Thymus (tissue), 11 donors: ENCODE data around the gene PIK3R1. TPM values are rescaled to one million over a fixed set of nuclear protein-coding genes. Genes with fewer than 3 reads are reported as not detected.

ENCODE experiments used
- DNase-seq, 9 donors: peaks; one replicate each; pipeline ENCODE4 v3.0.0-alpha.2; 2013; ENCODE audit warnings: low spot score in 9 of 9, low read depth in 6 of 9, missing footprints in 1 of 9
- H3K27ac ChIP-seq, 2 donors: one replicate each; pipeline ENCODE4 v1.5.1; 2013; ENCODE audit warnings: control low read depth in 1 of 2, low read depth in 1 of 2, low read length in 1 of 2, mild to moderate bottlenecking in 1 of 2, moderate library complexity in 1 of 2
- H3K27me3 ChIP-seq, 2 donors: one replicate each; pipeline ENCODE4 v1.5.1; 2013; ENCODE audit warnings: low read length in 1 of 2; ENCODE audit not compliant: control insufficient read depth in 2 of 2, insufficient read depth in 1 of 2
- H3K36me3 ChIP-seq, 2 donors: one replicate each; pipeline ENCODE4 v1.5.1; 2013; ENCODE audit warnings: low read length in 1 of 2, mild to moderate bottlenecking in 1 of 2, moderate library complexity in 1 of 2; ENCODE audit not compliant: control insufficient read depth in 2 of 2, insufficient read depth in 2 of 2
- H3K4me1 ChIP-seq, 2 donors: one replicate each; pipeline ENCODE4 v1.5.1; 2013; ENCODE audit warnings: low read length in 2 of 2; ENCODE audit not compliant: control insufficient read depth in 2 of 2, insufficient read depth in 2 of 2
- H3K4me3 ChIP-seq, 2 donors: one replicate each; pipeline ENCODE4 v1.5.1; 2013; ENCODE audit warnings: low read length in 2 of 2, control low read depth in 1 of 2, mild to moderate bottlenecking in 1 of 2
- H3K9me3 ChIP-seq, 2 donors: one replicate each; pipeline ENCODE4 v1.5.1; 2013; ENCODE audit warnings: low read length in 1 of 2, mild to moderate bottlenecking in 1 of 2; ENCODE audit not compliant: control insufficient read depth in 2 of 2, insufficient read depth in 1 of 2
- WGBS: extraction: QIAGEN DNeasy Blood & Tissue Kit; methylation state at CpG from one replicate; pipeline ENCODE4 v1.1.7; 2013; 5-methylcytosine and 5-hydroxymethylcytosine counted together
- polyA plus RNA-seq: library from polyadenylated mRNA; stranded (reverse); fragments of 200-250 nt; gene quantifications from one replicate; pipeline ENCODE4 v1.2.3, GENCODE V29; 2013
- total RNA-seq: library from RNA; stranded (reverse); fragments of 120-200 nt; gene quantifications from one replicate; pipeline ENCODE4 v1.2.4, GENCODE V29; 2013
- donor health status: healthy.

PIK3R1 gene
- total and polyA plus RNA-seq, 2 donors, result 33.7 to 61.8 TPM

DNA sequence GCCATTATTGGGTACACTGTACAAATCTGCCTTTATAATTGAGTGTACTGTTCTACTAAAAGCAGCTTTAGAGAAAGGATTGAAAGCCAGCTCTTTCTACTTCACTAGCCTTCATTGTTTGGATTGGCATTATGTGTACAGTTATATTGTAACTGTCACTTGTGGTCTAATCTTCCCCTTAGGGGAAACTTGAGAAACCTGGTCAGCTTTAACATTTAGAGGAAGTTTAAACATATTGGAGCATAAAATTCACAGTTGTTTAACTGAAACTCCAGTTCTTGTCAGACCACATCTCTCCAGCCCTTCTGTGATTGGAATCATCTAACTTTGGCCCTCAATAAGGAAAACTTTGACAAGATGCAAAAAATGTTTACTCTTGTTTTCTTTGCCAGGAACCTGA is 24.6 kb downstream of the PIK3R1 start:
- DNase-seq, result no peak
- Histone ChIP-seq H3K27me3 (no peaks in the 10 kb centered on the region), H3K4me1 (peaks cover 12 to 29% of the 10 kb centered on the region in 2 donors), H3K4me3 (no peak overlapping the region), H3K27ac (peak overlapping the region in 1 of 2 donors; percentile 55), H3K36me3 (peaks cover 5 to 10% of the 10 kb centered on the region in 2 donors), H3K9me3 (no peaks in the 10 kb centered on the region)

GRCh38 chr5:68240771-68241170 is 25.2 kb downstream of the PIK3R1 start:
- no peak overlapping the region for H3K4me3 ChIP-seq
- peak overlapping the region in 1 of 2 donors; percentile 55 for H3K27ac ChIP-seq
- peaks cover 12 to 29% of the 10 kb centered on the region in 2 donors for H3K4me1 ChIP-seq
- no peaks in the 10 kb centered on the region for H3K9me3 ChIP-seq
- DNase-seq, result no peak
- no peaks in the 10 kb centered on the region for H3K27me3 ChIP-seq
- H3K36me3 ChIP-seq, result peaks cover 5 to 10% of the 10 kb centered on the region in 2 donors
- 33% methylated on average over 1 of the region's 1 CpG for WGBS

GRCh38 chr5:68242743-68243142 is 27.2 kb downstream of the PIK3R1 start:
- Histone ChIP-seq H3K27me3 (no peaks in the 10 kb centered on the region), H3K4me3 (no peak overlapping the region), H3K4me1 (peaks cover 12 to 29% of the 10 kb centered on the region in 2 donors), H3K27ac (peak overlapping the region in 1 of 2 donors; percentile 3), H3K36me3 (peaks cover 5 to 10% of the 10 kb centered on the region in 2 donors), H3K9me3 (no peaks in the 10 kb centered on the region)
- no peak for DNase-seq
- WGBS, result 95% methylated on average over 5 of the region's 5 CpGs

- Histone ChIP-seq H3K36me3 (peaks cover 5 to 10% of the 10 kb centered on the region in 2 donors), H3K9me3 (no peaks in the 10 kb centered on the region), H3K4me1 (peaks cover 12 to 29% of the 10 kb centered on the region in 2 donors), H3K4me3 (no peak overlapping the region), H3K27ac (peak overlapping the region; percentile 54 to 70), H3K27me3 (no peaks in the 10 kb centered on the region)
- no peak for DNase-seq
- WGBS, result 94% methylated on average over 2 of the region's 2 CpGs
Observed at GRCh38 chr5:68243251-68243650, 27.7 kb downstream of the PIK3R1 start.

DNA sequence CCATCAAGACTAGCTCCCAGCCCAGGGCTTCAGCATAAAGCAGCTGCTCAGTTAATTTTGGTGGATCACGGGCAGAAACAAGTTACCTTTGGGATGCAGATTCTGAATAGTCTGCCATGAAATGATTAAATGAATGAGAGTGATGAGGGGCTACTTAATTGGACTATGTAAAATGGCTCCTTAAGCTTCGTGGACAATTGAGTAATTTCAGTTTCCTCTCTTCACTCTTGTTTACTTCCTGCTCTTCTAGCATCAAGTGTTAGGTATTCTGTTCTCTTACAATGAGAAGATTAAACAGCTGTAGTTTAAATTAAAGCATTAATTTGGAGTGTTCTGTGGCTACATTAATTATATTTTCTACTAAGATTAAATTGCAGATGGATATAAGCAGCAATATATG is 28.1 kb downstream of the PIK3R1 start:
- Histone ChIP-seq H3K36me3 (peaks cover 5 to 10% of the 10 kb centered on the region in 2 donors), H3K9me3 (no peaks in the 10 kb centered on the region), H3K27me3 (no peaks in the 10 kb centered on the region), H3K27ac (peak overlapping the region; percentile 54 to 70), H3K4me1 (peaks cover 12 to 29% of the 10 kb centered on the region in 2 donors), H3K4me3 (no peak overlapping the region)
- peak in 1 of 9 donors; percentile 42 for DNase-seq
- 61% methylated on average over 2 of the region's 2 CpGs for WGBS

- DNase-seq, result no peak
- H3K9me3 ChIP-seq, result no peaks in the 10 kb centered on the region
- no peak overlapping the region for H3K27ac ChIP-seq
- H3K36me3 ChIP-seq, result peaks cover 5 to 10% of the 10 kb centered on the region in 2 donors
- no peak overlapping the region for H3K4me3 ChIP-seq
- H3K4me1 ChIP-seq, result peaks cover 12 to 30% of the 10 kb centered on the region in 2 donors
- whole genome bisulfite sequencing, result 94% methylated on average over 3 of the region's 3 CpGs
- no peaks in the 10 kb centered on the region for H3K27me3 ChIP-seq
Observed at GRCh38 chr5:68245319-68245718, 29.8 kb downstream of the PIK3R1 start.

GRCh38 chr5:68246802-68247201 is 31.2 kb downstream of the PIK3R1 start:
- no peak for DNase-seq
- no peaks in the 10 kb centered on the region for H3K27me3 ChIP-seq
- H3K27ac ChIP-seq, result no peak overlapping the region
- H3K4me3 ChIP-seq, result no peak overlapping the region
- H3K36me3 ChIP-seq, result peaks cover 5 to 10% of the 10 kb centered on the region in 2 donors
- H3K4me1 ChIP-seq, result peaks cover 22 to 37% of the 10 kb centered on the region in 2 donors
- no peaks in the 10 kb centered on the region for H3K9me3 ChIP-seq
- WGBS, result 64% methylated on average over 3 of the region's 3 CpGs

- H3K9me3 ChIP-seq, result no peaks in the 10 kb centered on the region
- 95% methylated on average over 3 of the region's 3 CpGs for WGBS
- peaks cover 25 to 40% of the 10 kb centered on the region in 2 donors for H3K4me1 ChIP-seq
- no peak overlapping the region for H3K4me3 ChIP-seq
- H3K27ac ChIP-seq, result no peak overlapping the region
- DNase-seq, result no peak
- H3K27me3 ChIP-seq, result no peaks in the 10 kb centered on the region
- H3K36me3 ChIP-seq, result peaks cover under 1 to 5% of the 10 kb centered on the region in 2 donors
Observed at GRCh38 chr5:68247627-68248026, 32.1 kb downstream of the PIK3R1 start.

DNA sequence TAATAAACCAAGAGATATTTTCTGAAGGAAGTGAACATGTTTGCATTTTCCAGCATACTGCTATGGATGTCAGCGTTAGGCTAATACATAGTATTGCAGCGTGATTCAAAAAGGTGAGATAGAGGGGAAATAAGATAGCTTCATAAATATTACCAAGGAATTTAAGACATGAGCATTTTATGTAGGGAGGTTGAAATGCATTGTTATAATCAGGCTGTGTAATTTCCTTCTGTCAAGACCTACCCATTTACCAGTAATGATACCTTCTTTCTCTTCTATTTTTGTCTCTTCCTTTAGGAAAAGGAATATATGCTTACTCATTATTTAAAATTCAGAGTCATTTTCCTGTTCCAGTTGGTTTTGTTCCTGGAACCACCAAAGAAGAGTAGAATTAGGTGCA is 33.3 kb downstream of the PIK3R1 start:
- DNase-seq, result no peak
- Histone ChIP-seq H3K27me3 (no peaks in the 10 kb centered on the region), H3K4me3 (no peak overlapping the region), H3K4me1 (peaks cover 20 to 35% of the 10 kb centered on the region in 2 donors), H3K9me3 (no peaks in the 10 kb centered on the region), H3K27ac (no peak overlapping the region), H3K36me3 (no peaks in the 10 kb centered on the region)
- 93% methylated on average over 2 of the region's 2 CpGs for WGBS
